ENCODE measurements around the gene LARP4B.

LARP4B gene

GRCh38 chr10:809671-810350 is 121.7 kb downstream of the LARP4B start:
- no peak for TF ChIP-seq CTCF (IDR thresholded peaks at IDR 0.05; ENCODE audit: low read depth, low read length)
- DNase-seq (ENCODE audit: low read depth in 2 of 2) = no peak
- no peak overlapping the region for H3K4me3 ChIP-seq (replicated peaks in 1 of 2; ENCODE audit: low read depth in 2 of 2, low read length in 2 of 2)

DNA sequence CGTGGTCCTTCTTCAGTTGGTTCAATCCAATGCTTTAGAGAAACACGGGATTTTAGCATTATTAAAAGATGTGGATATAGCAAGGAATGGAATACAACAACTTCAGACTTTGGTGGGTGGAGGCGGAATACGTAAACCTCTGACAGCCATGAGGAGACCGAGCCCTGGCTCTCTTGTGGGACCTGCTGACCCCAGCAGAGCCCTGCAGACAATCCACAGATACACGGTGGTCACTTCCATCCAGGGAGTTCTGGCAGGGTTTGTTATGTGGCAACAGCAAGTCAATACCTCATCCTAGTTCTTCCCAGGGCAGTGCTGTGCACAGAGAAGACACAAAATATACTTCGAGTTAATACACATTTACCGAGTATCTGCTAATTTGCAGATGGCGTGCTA is 123.5 kb downstream of the LARP4B start:
- no peak overlapping the region for H3K4me3 ChIP-seq (replicated peaks in 1 of 2; ENCODE audit: low read depth in 2 of 2, low read length in 2 of 2)
- no peak for DNase-seq (ENCODE audit: low read depth in 2 of 2)
- no peak for TF ChIP-seq CTCF (IDR thresholded peaks at IDR 0.05; ENCODE audit: low read depth, low read length)

GRCh38 chr10:807163-807957 is 124.1 kb downstream of the LARP4B start:
- DNase-seq (ENCODE audit: low read depth in 2 of 2) = no peak
- H3K4me3 ChIP-seq (replicated peaks in 1 of 2; ENCODE audit: low read depth in 2 of 2, low read length in 2 of 2) = no peak overlapping the region
- TF ChIP-seq CTCF (IDR thresholded peaks at IDR 0.05; ENCODE audit: low read depth, low read length) = no peak

GRCh38 chr10:806451-807162 is 124.9 kb downstream of the LARP4B start:
- TF ChIP-seq CTCF (IDR thresholded peaks at IDR 0.05; ENCODE audit: low read depth, low read length) = no peak
- H3K4me3 ChIP-seq (replicated peaks in 1 of 2; ENCODE audit: low read depth in 2 of 2, low read length in 2 of 2) = no peak overlapping the region
- DNase-seq (ENCODE audit: low read depth in 2 of 2) = no peak

DNA sequence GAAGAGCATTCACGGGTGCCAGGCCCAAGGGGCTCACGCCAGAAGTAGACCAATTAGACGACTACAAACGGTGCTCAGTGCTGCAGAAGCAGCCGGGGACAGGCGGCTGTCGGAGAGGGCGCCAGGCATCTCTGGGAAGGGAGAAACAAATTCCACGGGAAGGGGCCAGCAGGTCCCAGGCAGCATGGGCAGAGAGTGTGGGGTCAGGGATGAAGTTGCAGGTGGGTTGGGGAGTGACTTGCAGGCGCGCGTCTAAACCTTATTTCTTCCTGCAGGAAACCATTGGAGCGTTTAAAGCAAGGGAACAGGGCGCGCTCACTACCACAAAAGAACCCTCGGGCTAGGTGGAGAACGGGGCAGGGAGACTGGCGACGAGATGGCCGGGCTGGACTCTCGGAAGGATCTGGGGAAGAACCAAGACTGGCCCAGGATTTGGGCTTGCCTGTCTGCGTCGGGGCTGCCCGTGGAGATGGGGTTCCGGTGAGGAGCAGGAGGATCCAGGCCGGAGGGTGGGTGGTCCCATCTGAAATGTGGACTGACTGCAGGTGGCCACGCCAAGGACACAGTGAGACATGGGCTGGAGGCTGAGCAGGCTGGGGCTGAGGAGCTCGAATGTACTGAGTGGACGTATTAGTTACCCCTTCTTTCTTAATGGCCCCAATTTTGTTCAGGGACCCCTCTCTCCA is 125.7 kb downstream of the LARP4B start:
- no peak for DNase-seq (ENCODE audit: low read depth in 2 of 2)
- TF ChIP-seq CTCF (IDR thresholded peaks at IDR 0.05; ENCODE audit: low read depth, low read length) = no peak
- no peak overlapping the region for H3K4me3 ChIP-seq (replicated peaks in 1 of 2; ENCODE audit: low read depth in 2 of 2, low read length in 2 of 2)

DNA sequence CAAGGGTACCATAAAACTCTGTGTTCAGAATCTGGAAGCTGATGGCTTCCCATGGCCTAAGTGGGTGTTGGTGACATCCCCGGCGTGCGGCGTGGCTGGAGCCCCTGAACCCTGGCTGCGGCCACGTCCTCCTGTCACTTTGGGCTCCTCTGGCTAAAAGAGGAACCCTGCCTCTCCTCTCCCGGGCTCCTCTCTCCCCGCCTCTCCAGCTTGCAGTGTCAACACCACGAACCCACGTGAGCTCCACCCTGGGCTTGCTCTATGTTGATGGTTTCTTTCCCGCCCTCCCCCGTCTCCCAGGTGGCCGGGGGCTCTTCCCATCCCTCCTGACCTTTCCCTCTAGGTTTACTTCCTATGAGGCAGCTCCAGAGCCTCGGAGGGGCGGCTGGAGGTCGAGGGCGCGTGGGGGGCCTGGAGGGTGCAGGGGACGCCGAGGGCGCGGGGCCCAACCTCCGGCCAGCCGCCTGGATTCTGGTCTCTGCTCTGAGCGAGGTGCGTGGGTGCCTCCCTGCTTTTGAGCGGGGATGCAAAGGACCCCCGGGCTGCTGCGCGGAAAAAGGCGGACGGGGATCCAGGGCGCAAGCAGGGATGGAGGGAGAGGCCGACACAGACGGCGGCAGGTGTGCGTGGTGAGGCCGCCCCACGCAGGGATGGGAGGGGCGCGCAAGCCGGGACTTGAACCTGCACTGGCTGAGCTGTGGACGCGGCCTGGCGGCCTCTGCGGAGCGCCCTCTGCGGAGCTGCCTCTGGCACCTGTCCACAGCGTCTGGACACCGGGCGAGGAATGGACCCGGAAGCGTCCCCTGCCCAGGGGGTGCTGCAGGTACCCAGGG is 126.5 kb downstream of the LARP4B start:
- no peak for DNase-seq (ENCODE audit: low read depth in 2 of 2)
- no peak for TF ChIP-seq CTCF (IDR thresholded peaks at IDR 0.05; ENCODE audit: low read depth, low read length)
- no peak overlapping the region for H3K4me3 ChIP-seq (replicated peaks in 1 of 2; ENCODE audit: low read depth in 2 of 2, low read length in 2 of 2)

Measured in cardiac fibroblast (primary cell).